Measurements from ENCODE around the gene VHLL. TPM values are rescaled to one million over a fixed set of nuclear protein-coding genes. Genes with fewer than 3 reads are reported as not detected.

The VHLL gene
- polyA plus RNA-seq, 1 donor (not counting 4 experiments of a cell fraction or from before 2014, with no cell fraction given): not detected

DNA sequence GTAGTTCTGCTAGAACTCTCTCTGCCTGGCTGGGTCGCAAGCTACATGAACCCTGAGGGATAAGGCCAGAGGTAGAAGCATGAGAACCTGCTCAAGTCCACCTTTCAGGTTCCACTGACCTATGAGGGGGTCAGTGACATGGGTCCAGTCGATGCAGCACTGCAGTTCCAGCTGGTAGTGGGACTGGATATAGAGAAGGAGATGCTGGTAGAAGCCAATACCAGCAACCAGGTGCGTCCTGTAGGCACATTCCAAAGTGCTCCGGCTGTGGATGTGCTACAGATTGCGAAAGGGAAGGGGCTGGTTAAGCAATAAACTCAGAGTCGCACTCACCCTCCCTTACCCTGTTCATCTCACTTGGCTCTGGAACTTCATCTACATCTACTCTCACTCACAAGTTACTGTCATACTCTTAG lies 22.1 kb downstream of the VHLL start:
- Histone ChIP-seq H4K20me1 (ENCODE audit: control insufficient read depth, extremely low read depth, insufficient read depth, low read length) (no peaks in the 10 kb centered on the region), H3K9me1 (ENCODE audit: control insufficient read depth, extremely low read depth, insufficient read depth, low read length) (no peaks in the 10 kb centered on the region), H3K9ac (ENCODE audit: control insufficient read depth, extremely low read depth, insufficient read depth, low read length) (no peak overlapping the region), H3K79me2 (ENCODE audit: control insufficient read depth, insufficient read depth, low read length) (peaks cover 43% of the 10 kb centered on the region), H2AFZ (ENCODE audit: control insufficient read depth, low read length) (no peak overlapping the region), H3K27ac (ENCODE audit: control insufficient read depth, insufficient read depth, low read length) (no peak overlapping the region), H3K4me1 (ENCODE audit: control insufficient read depth, extremely low read depth, insufficient read depth, low read length) (peaks cover 10% of the 10 kb centered on the region), H3K27me3 (ENCODE audit: control insufficient read depth, extremely low read depth, insufficient read depth, low read length) (no peaks in the 10 kb centered on the region), H3K4me2 (ENCODE audit: control insufficient read depth, extremely low read depth, insufficient read depth, low read depth, low read length) (no peak overlapping the region), H3K36me3 (ENCODE audit: control insufficient read depth in 2 of 2, extremely low read depth in 1 of 2, insufficient read depth in 2 of 2, low read length in 2 of 2) (peaks cover 35 to 50% of the 10 kb centered on the region in 2 experiments), H3K4me3 (ENCODE audit: control insufficient read depth in 2 of 3, extremely low read depth in 1 of 3, insufficient read depth in 2 of 3, low read depth in 1 of 3, low read length in 3 of 3) (no peak overlapping the region), H3K9me3 (ENCODE audit: control insufficient read depth, low read depth, low read length) (no peaks in the 10 kb centered on the region)
- DNase-seq (ENCODE audit: low read depth, low spot score) (no peak), FAIRE-seq (no peak)
- TF ChIP-seq EZH2 (IDR thresholded peaks at IDR 0.05; ENCODE audit: low read length): no peak
- TF ChIP-seq, protein P1, sequence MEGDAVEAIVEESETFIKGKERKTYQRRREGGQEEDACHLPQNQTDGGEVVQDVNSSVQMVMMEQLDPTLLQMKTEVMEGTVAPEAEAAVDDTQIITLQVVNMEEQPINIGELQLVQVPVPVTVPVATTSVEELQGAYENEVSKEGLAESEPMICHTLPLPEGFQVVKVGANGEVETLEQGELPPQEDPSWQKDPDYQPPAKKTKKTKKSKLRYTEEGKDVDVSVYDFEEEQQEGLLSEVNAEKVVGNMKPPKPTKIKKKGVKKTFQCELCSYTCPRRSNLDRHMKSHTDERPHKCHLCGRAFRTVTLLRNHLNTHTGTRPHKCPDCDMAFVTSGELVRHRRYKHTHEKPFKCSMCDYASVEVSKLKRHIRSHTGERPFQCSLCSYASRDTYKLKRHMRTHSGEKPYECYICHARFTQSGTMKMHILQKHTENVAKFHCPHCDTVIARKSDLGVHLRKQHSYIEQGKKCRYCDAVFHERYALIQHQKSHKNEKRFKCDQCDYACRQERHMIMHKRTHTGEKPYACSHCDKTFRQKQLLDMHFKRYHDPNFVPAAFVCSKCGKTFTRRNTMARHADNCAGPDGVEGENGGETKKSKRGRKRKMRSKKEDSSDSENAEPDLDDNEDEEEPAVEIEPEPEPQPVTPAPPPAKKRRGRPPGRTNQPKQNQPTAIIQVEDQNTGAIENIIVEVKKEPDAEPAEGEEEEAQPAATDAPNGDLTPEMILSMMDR (optimal IDR thresholded peaks at IDR 0.05 in 1 of 3, IDR thresholded peaks at IDR 0.05 in 1 of 3, conservative IDR thresholded peaks at IDR 0.05 in 1 of 3; ENCODE audit: extremely low read depth in 1 of 3, insufficient read depth in 2 of 3, low read length in 3 of 3): no peak
- dilution Hi-C loops (cut with MboI; ENCODE audit: extremely low pct_ligation_motif_present, low sequenced_read_pairs): no loop called here

DNA sequence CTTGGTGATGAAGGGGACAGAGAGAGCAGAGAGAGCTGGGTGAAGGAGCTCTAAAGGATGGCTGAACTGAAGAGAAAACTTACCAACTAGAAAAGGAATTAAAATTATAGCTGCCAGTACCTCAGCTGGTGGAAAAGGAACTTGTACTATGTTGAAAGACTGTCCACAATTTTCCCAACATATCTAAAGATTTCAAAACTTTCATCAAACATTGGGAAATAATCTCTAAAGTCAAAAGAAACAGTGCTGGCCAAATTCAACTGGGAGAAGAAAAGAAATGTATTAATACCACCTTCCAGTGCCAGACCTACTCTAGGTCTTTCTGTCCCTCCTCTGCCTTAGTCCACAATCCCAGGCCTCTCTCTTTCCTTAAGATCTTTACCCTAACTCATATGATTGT lies 22.6 kb downstream of the VHLL start:
- H3K27ac ChIP-seq (ENCODE audit: control insufficient read depth, insufficient read depth, low read length): no peak overlapping the region
- FAIRE-seq: no peak
- no peaks in the 10 kb centered on the region for H3K27me3 ChIP-seq (ENCODE audit: control insufficient read depth, extremely low read depth, insufficient read depth, low read length)
- no peaks in the 10 kb centered on the region for H3K9me3 ChIP-seq (ENCODE audit: control insufficient read depth, low read depth, low read length)
- H3K4me1 ChIP-seq (ENCODE audit: control insufficient read depth, extremely low read depth, insufficient read depth, low read length): peaks cover 7% of the 10 kb centered on the region
- peaks cover 36 to 52% of the 10 kb centered on the region in 2 experiments for H3K36me3 ChIP-seq (ENCODE audit: control insufficient read depth in 2 of 2, extremely low read depth in 1 of 2, insufficient read depth in 2 of 2, low read length in 2 of 2)
- H3K9me1 ChIP-seq (ENCODE audit: control insufficient read depth, extremely low read depth, insufficient read depth, low read length): no peaks in the 10 kb centered on the region
- dilution Hi-C loops (cut with MboI; ENCODE audit: extremely low pct_ligation_motif_present, low sequenced_read_pairs): no loop called here
- no peaks in the 10 kb centered on the region for H4K20me1 ChIP-seq (ENCODE audit: control insufficient read depth, extremely low read depth, insufficient read depth, low read length)
- H3K4me2 ChIP-seq (ENCODE audit: control insufficient read depth, extremely low read depth, insufficient read depth, low read depth, low read length): no peak overlapping the region
- no peak overlapping the region for H3K9ac ChIP-seq (ENCODE audit: control insufficient read depth, extremely low read depth, insufficient read depth, low read length)
- DNase-seq (ENCODE audit: low read depth, low spot score): no peak
- TF ChIP-seq, protein P1 (optimal IDR thresholded peaks at IDR 0.05 in 1 of 3, IDR thresholded peaks at IDR 0.05 in 1 of 3, conservative IDR thresholded peaks at IDR 0.05 in 1 of 3; ENCODE audit: extremely low read depth in 1 of 3, insufficient read depth in 2 of 3, low read length in 3 of 3): no peak
- no peak for TF ChIP-seq EZH2 (IDR thresholded peaks at IDR 0.05; ENCODE audit: low read length)
- H3K4me3 ChIP-seq (ENCODE audit: control insufficient read depth in 2 of 3, extremely low read depth in 1 of 3, insufficient read depth in 2 of 3, low read depth in 1 of 3, low read length in 3 of 3): no peak overlapping the region
- H3K79me2 ChIP-seq (ENCODE audit: control insufficient read depth, insufficient read depth, low read length): peaks cover 39% of the 10 kb centered on the region
- no peak overlapping the region for H2AFZ ChIP-seq (ENCODE audit: control insufficient read depth, low read length)

Data from keratinocyte (primary cell).